Measurements from ENCODE around the gene ELL. TPM values are rescaled to one million over a fixed set of nuclear protein-coding genes. Genes with fewer than 3 reads are reported as not detected.
A peak's percentile ranks its signal among the peaks of the same experiment; 100 is the strongest.

Gene ELL
- total and polyA plus RNA-seq, 9 of the 15 experiments (the other 6 are each of a cell fraction or from before 2014, with no cell fraction given), result 0.24 to 22.5 (median 4.1) TPM

GRCh38 chr19:18450931-18451836 is 70.7 kb downstream of the ELL start (continued):
- TF ChIP-seq RBM22 (IDR thresholded peaks at IDR 0.05; ENCODE audit: low read depth, low read length, poor library complexity, severe bottlenecking), result peak; percentile 46
- TF ChIP-seq MYC (IDR thresholded peaks at IDR 0.05; ENCODE audit: low read depth, low read length), result 0 out of 2 replicates have a peak, but pooled peaks have one; percentile 27
- 0 out of 2 replicates have a peak, but pooled peaks have one; percentile 30 for TF ChIP-seq MYC (CRISPR knock-in tag; IDR thresholded peaks at IDR 0.05; ENCODE audit: borderline replicate concordance, low read depth)
- no peak for TF ChIP-seq KDM4B (IDR thresholded peaks at IDR 0.05; ENCODE audit: borderline replicate concordance in 2 of 2, low read depth in 1 of 2)
- TF ChIP-seq PHF20 (IDR thresholded peaks at IDR 0.05; ENCODE audit: partially characterized antibody), result no peak
- 0 out of 2 replicates have a peak, but pooled peaks have one; percentile 39 for TF ChIP-seq XRCC5 (IDR thresholded peaks at IDR 0.05; ENCODE audit: low read depth, low read length)
- TF ChIP-seq SP1 (CRISPR knock-in tag; IDR thresholded peaks at IDR 0.05), result peak; percentile 41; the same call in 1 of the 2 replicates
- TF ChIP-seq STAG1 (CRISPR knock-in tag; IDR thresholded peaks at IDR 0.05; ENCODE audit: borderline replicate concordance), result peak; percentile 92
- peak; percentile 35 for TF ChIP-seq DACH1 (IDR thresholded peaks at IDR 0.05; ENCODE audit: partially characterized antibody)
- TF ChIP-seq MYNN (IDR thresholded peaks at IDR 0.05), result 0 out of 2 replicates have a peak, but pooled peaks have one; percentile 38
- TF ChIP-seq MYNN (CRISPR knock-in tag; IDR thresholded peaks at IDR 0.05), result no peak
- TF ChIP-seq, protein P1, sequence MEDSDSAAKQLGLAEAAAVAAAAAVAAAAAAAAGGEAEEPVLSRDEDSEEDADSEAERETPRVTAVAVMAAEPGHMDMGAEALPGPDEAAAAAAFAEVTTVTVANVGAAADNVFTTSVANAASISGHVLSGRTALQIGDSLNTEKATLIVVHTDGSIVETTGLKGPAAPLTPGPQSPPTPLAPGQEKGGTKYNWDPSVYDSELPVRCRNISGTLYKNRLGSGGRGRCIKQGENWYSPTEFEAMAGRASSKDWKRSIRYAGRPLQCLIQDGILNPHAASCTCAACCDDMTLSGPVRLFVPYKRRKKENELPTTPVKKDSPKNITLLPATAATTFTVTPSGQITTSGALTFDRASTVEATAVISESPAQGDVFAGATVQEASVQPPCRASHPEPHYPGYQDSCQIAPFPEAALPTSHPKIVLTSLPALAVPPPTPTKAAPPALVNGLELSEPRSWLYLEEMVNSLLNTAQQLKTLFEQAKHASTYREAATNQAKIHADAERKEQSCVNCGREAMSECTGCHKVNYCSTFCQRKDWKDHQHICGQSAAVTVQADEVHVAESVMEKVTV (CRISPR knock-in tag; IDR thresholded peaks at IDR 0.05), result peak; percentile 55
- peak; percentile 31; the same call in 1 of the 2 replicates for TF ChIP-seq TCF3 (CRISPR knock-in tag; IDR thresholded peaks at IDR 0.05)
- TF ChIP-seq ZNF57 (CRISPR knock-in tag; IDR thresholded peaks at IDR 0.05), result no peak
- TF ChIP-seq ZMIZ1 (IDR thresholded peaks at IDR 0.05; ENCODE audit: low read depth in 2 of 2, low read length in 2 of 2), result no peak
- TF ChIP-seq RERE (CRISPR knock-in tag; IDR thresholded peaks at IDR 0.05; ENCODE audit: borderline replicate concordance), result no peak
